Pancreas (tissue), 10 donors: ENCODE measurements around the gene SLK. TPM values are rescaled to one million over a fixed set of nuclear protein-coding genes. Genes with fewer than 3 reads are reported as not detected.
A peak's percentile ranks its signal among the peaks of the same experiment; 100 is the strongest.

Experiments
- ATAC-seq, 4 donors: fragments of 200-7000 bp; cut with Tn5 transposase; one replicate each; pipeline versions ENCODE4 v1.8.0 to v1.9.1; 2020; ENCODE audit warnings: mild to moderate bottlenecking in 4 of 4, moderate library complexity in 4 of 4
- DNase-seq, 6 donors: peaks; one replicate each; pipeline ENCODE4 v3.0.0-alpha.2; 2020
- FAIRE-seq: peaks from 2 replicates; lab custom pipeline; 2012; peaks lifted over from hg19 to GRCh38; lab: Jason Lieb, UNC
- H3K27ac ChIP-seq, 4 donors: fragments of 200-600 bp; sonication (generic); 1 replicate in 3 of 4; 2 replicates in 1 of 4; pipeline versions ENCODE4 v1.5.0 to v1.8.0; 2020
- H3K27me3 ChIP-seq, 4 donors: fragments of 200-600 bp; one replicate each; pipeline ENCODE4 v1.8.0; 2021
- H3K36me3 ChIP-seq, 3 donors: fragments of 200-600 bp; sonication (generic) in 1 of 3; one replicate each; pipeline versions ENCODE4 v1.5.0 to v1.8.0; 2020 to 2021
- H3K4me1 ChIP-seq, 3 donors: fragments of 200-600 bp; one replicate each; pipeline ENCODE4 v1.8.0; 2021
- H3K4me3 ChIP-seq, 4 donors: fragments of 200-600 bp; sonication (generic) in 2 of 4; one replicate each; pipeline versions ENCODE4 v1.5.0 to v1.8.0; 2020 to 2021
- H3K9me3 ChIP-seq, 4 donors: fragments of 200-600 bp; one replicate each; pipeline ENCODE4 v1.8.0; 2021
- WGBS, 2 donors: extraction: QIAGEN DNeasy Blood & Tissue Kit; methylation state at CpG; one replicate each; pipeline ENCODE4 v1.1.7; 2013; 5-methylcytosine and 5-hydroxymethylcytosine counted together
- intact Hi-C, 3 donors: fragments of 100-400 bp; cut with DNase I; formaldehyde crosslinking; loops; one replicate each; pipeline versions ENCODE4 v1.11.1 to v1.14.2; 2022
- microRNA-seq, 2 donors: library from miRNA; unstranded; fragments of <30 nt; microRNA quantifications; one replicate each; pipeline versions ENCODE4 to v1.1.0, GENCODE V29; 2019 to 2020
- polyA plus RNA-seq, 2 donors: library from polyadenylated mRNA; stranded (reverse); fragments of 200-250 nt; gene quantifications; one replicate each; pipeline ENCODE4 v1.2.3, GENCODE V29; 2013
- total RNA-seq, 6 donors: library from RNA; stranded (reverse); fragmentation: NEBNext Ultra II Directional in 4 of 6; extraction: Animal tissue kit (Norgen Biotek cat#: 25700) in 4 of 6; gene quantifications; one replicate each; pipeline versions ENCODE4 v1.2.1 to v1.2.4, GENCODE V29; 2021 to 2023
- TF ChIP-seq, protein P1 (sequence below), 4 donors: fragments of 200-600 bp; sonication (generic) in 3 of 4; IDR thresholded peaks; one replicate each; pipeline versions ENCODE4 v1.5.0 to v1.8.0; 2021; ENCODE audit warnings: antibody characterized with exemption in 4 of 4
- donor health status: healthy with polysubstance abuse.
- donor health status: DM: no; HTN: no; CAD: no; lungs with moderate emphysema.
- donor health status: DM: no; HTN: no; CAD: no.
- donor health status: control.
- donor health status: control.
- donor health status: Bipolar disorder and iron deficiency.
- donor health status: DM: yes; HTN: yes; CAD: no.
- donor health status: DM: no; HTN: no; CAD: no.
- donor health status: DM: no; HTN: no; CAD: no.
- donor health status: DM: yes; HTN: yes; CAD: no.

The SLK gene
- total and polyA plus RNA-seq, 8 donors: 6.0 to 20.1 (median 13.4) TPM

DNA sequence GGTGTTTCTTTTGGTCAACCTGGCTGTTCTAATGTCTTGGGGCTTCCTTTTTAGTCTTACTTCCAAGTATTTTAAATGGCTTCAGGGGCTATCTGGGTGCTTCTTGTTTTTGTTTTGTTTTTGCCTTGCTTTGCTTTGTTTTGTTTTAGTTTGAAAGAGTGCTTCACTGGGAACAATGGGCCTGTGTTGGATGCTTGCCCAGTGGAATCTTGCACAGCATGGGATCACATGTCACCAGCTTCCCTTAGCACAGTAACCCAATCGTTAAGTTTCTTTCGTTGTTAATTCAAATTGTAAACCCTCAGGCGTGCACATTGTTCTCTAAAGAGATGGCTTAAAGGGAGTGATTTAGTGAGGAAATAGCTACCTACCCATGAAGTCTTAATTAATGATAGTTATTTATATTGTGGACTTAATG is 109.8 kb downstream of the SLK start:
- Histone ChIP-seq H3K9me3 (no peaks in the 10 kb centered on the region), H3K4me3 (no peak overlapping the region), H3K27me3 (no peaks in the 10 kb centered on the region), H3K36me3 (no peaks in the 10 kb centered on the region), H3K27ac (no peak overlapping the region), H3K4me1 (no peaks in the 10 kb centered on the region)
- TF ChIP-seq, protein P1, sequence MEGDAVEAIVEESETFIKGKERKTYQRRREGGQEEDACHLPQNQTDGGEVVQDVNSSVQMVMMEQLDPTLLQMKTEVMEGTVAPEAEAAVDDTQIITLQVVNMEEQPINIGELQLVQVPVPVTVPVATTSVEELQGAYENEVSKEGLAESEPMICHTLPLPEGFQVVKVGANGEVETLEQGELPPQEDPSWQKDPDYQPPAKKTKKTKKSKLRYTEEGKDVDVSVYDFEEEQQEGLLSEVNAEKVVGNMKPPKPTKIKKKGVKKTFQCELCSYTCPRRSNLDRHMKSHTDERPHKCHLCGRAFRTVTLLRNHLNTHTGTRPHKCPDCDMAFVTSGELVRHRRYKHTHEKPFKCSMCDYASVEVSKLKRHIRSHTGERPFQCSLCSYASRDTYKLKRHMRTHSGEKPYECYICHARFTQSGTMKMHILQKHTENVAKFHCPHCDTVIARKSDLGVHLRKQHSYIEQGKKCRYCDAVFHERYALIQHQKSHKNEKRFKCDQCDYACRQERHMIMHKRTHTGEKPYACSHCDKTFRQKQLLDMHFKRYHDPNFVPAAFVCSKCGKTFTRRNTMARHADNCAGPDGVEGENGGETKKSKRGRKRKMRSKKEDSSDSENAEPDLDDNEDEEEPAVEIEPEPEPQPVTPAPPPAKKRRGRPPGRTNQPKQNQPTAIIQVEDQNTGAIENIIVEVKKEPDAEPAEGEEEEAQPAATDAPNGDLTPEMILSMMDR (IDR thresholded peaks at IDR 0.05): no peak
- ATAC-seq: peak; percentile 46 to 73 (median 60)
- no peak for FAIRE-seq
- DNase-seq: peak in 1 of 6 donors; percentile 27
- 18 to 23% methylated on average over 3 of the region's 3 CpGs for WGBS, 2 donors
- intact Hi-C loops: no loop called here

DNA sequence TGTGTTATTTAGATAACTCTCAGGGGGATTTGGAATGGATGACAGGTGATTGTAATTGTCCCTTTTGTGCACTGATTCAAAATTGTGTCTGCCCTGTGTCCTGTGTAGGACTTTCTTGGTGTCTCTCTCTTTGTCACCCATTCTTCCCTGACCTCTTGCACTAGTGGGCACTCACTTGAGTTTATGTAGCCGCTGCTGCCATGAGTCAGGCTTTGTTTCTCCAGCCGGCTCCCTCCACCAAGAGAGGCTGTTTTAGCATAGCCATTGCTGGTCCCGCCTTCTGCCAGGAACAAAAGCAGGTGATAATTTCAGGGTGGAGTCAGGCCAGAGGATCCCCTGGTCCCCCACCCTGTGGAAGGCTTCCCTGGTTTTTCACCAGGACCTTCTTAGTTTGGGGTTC is 110.3 kb downstream of the SLK start:
- H3K27ac ChIP-seq: no peak overlapping the region
- no peak for ATAC-seq
- FAIRE-seq: no peak

DNA sequence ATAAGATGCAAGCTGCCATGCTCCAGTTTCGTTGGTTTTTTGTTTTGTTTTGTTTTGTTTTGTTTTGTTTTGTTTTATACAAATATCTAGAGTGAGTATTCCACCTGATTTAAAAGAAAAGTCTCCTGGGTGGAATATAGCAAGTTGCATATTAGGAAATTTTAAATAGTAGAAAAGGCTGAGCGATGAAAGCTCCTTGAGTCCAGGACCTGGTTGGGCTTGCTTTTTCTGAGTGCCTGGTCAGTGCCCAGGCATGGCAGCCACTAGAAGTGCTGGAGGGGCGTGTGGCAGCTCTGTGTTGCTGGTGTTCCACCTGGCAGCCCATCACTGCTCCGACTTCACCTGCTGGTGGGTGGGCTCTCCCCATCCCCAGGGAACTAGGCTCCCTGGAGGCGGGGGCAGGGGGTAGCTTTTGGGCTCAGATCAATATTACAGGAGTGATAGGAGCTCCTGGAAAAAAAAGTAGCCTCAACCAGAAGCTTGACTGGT is 110.8 kb downstream of the SLK start:
- Histone ChIP-seq H3K27me3 (no peaks in the 10 kb centered on the region), H3K4me3 (no peak overlapping the region), H3K36me3 (no peaks in the 10 kb centered on the region), H3K4me1 (no peaks in the 10 kb centered on the region), H3K27ac (no peak overlapping the region), H3K9me3 (no peaks in the 10 kb centered on the region)
- FAIRE-seq: no peak
- no peak for DNase-seq
- intact Hi-C loops: no loop called here
- 78 to 88% methylated on average over 5 of the region's 5 CpGs for WGBS, 2 donors
- ATAC-seq: no peak
- TF ChIP-seq, protein P1 (IDR thresholded peaks at IDR 0.05): no peak

More for the DNA sequence above, 110.3 kb downstream of the SLK start:
- TF ChIP-seq, protein P1 (IDR thresholded peaks at IDR 0.05): no peak
- intact Hi-C loops: no loop called here
- WGBS, 2 donors: 79 to 86% methylated on average over 3 of the region's 3 CpGs
- DNase-seq: no peak
- no peaks in the 10 kb centered on the region for H3K4me1 ChIP-seq
- no peaks in the 10 kb centered on the region for H3K9me3 ChIP-seq
- no peaks in the 10 kb centered on the region for H3K27me3 ChIP-seq
- no peaks in the 10 kb centered on the region for H3K36me3 ChIP-seq
- H3K4me3 ChIP-seq: no peak overlapping the region

Small RNAs within 50 kb of the gene (microRNA-seq; reads per million reads assigned to microRNA genes)
- gene MIR936: 0 reads per million in 2 donors

Other genes with a start within 250 kb of the SLK start
- gene SH3PXD2A, start 111.6 kb upstream of the SLK start, total RNA-seq: 10 to 100 TPM in 1 of 6 donors, 1 to 10 TPM in 5; 3.9 to 16.4 (median 6.7) TPM
- gene SH3PXD2A, start 111.6 kb upstream of the SLK start, polyA plus RNA-seq: 10 to 100 TPM in 1 of 2 donors, 1 to 10 TPM in 1; 8.1 to 10.6 TPM
- gene STN1, start 49.0 kb upstream of the SLK start, total RNA-seq: 10 to 100 TPM; 11.9 to 15.9 (median 13.8) TPM
- 10 to 100 TPM in 1 of 2 donors, 1 to 10 TPM in 1; 7.0 to 11.9 TPM for gene STN1, start 49.0 kb upstream of the SLK start, polyA plus RNA-seq
- gene COL17A1, start 118.7 kb downstream of the SLK start, total RNA-seq: 1 to 10 TPM in 1 of 6 donors, under 1 TPM in 1, not detected in 4; 0.18 to 1.5 TPM
- under 1 TPM; 0.42 to 0.99 TPM for gene COL17A1, start 118.7 kb downstream of the SLK start, polyA plus RNA-seq
- gene SFR1, start 155.0 kb downstream of the SLK start, total RNA-seq: 1 to 10 TPM; 2.5 to 3.3 (median 3.0) TPM
- gene SFR1, start 155.0 kb downstream of the SLK start, polyA plus RNA-seq: 1 to 10 TPM; 2.9 to 3.7 TPM